ENCODE measurements around the gene MICAL3. TPM values are rescaled to one million over a fixed set of nuclear protein-coding genes. Genes with fewer than 3 reads are reported as not detected.

Gene MICAL3
- total and polyA plus RNA-seq, 9 of the 15 experiments (the other 6 are each of a cell fraction or from before 2014, with no cell fraction given): 0.53 to 32.1 (median 12.3) TPM

DNA sequence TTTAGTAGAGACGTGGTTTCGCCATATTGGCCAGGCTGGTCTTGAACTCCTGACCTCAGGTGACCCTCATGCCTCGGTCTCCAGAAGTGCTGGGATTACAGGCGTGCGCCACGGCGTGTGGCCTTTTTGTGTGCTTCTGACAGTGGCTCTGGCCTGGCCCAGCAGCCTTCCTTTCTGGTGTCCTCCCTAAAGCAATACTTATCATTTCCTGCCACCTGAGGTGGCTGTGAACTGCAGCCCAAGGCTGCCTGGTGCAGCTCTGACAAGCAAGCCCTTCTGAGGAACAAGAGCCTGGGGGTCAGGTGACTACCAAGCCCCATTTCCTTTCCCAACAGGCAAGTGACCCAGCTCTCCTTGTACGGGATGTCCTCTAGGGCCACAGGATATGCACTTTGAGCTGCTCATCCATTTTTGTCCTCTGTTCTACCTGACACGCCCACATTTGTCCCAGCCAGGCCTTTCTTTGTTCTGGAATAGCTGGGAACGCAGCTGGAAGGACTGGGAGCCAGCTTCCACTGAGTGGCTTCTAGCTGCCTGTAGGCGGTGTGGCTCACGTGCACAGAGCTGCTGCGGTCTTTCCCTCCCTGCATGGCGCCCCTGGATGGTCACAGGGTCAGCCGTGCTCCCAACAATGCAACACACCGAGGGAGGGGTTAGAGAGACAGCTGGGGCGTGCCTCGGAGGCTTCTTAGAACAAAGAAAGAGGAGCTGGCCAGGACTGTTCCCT is 237.8 kb downstream of the MICAL3 start (continued):
- peak; percentile 73 for TF ChIP-seq HCFC1 (IDR thresholded peaks at IDR 0.05; ENCODE audit: low read depth, low read length)
- TF ChIP-seq TARDBP (IDR thresholded peaks at IDR 0.05): no peak
- TF ChIP-seq MAFK (IDR thresholded peaks at IDR 0.05; ENCODE audit: low read length): no peak
- TF ChIP-seq, protein P1, sequence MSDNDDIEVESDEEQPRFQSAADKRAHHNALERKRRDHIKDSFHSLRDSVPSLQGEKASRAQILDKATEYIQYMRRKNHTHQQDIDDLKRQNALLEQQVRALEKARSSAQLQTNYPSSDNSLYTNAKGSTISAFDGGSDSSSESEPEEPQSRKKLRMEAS (CRISPR knock-in tag; IDR thresholded peaks at IDR 0.05): peak; percentile 82
- TF ChIP-seq NFIC (IDR thresholded peaks at IDR 0.05): peak; percentile 57
- 0 out of 2 replicates have a peak, but pooled peaks have one; percentile 11 for TF ChIP-seq ZNF212 (CRISPR knock-in tag; IDR thresholded peaks at IDR 0.05)
- no peak for TF ChIP-seq SRSF3 (IDR thresholded peaks at IDR 0.05; ENCODE audit: insufficient read depth, low read length)
- TF ChIP-seq, protein P2, sequence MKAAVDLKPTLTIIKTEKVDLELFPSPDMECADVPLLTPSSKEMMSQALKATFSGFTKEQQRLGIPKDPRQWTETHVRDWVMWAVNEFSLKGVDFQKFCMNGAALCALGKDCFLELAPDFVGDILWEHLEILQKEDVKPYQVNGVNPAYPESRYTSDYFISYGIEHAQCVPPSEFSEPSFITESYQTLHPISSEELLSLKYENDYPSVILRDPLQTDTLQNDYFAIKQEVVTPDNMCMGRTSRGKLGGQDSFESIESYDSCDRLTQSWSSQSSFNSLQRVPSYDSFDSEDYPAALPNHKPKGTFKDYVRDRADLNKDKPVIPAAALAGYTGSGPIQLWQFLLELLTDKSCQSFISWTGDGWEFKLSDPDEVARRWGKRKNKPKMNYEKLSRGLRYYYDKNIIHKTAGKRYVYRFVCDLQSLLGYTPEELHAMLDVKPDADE (conservative IDR thresholded peaks at IDR 0.05; ENCODE audit: control insufficient read depth, low read depth, low read length): peak; percentile 67; the same call in 1 of the 2 replicates
- TF ChIP-seq, protein P3, sequence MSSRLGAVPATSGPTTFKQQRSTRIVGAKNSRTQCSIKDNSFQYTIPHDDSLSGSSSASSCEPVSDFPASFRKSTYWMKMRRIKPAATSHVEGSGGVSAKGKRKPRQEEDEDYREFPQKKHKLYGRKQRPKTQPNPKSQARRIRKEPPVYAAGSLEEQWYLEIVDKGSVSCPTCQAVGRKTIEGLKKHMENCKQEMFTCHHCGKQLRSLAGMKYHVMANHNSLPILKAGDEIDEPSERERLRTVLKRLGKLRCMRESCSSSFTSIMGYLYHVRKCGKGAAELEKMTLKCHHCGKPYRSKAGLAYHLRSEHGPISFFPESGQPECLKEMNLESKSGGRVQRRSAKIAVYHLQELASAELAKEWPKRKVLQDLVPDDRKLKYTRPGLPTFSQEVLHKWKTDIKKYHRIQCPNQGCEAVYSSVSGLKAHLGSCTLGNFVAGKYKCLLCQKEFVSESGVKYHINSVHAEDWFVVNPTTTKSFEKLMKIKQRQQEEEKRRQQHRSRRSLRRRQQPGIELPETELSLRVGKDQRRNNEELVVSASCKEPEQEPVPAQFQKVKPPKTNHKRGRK (tag; IDR thresholded peaks at IDR 0.05): no peak
- TF ChIP-seq, protein P4, sequence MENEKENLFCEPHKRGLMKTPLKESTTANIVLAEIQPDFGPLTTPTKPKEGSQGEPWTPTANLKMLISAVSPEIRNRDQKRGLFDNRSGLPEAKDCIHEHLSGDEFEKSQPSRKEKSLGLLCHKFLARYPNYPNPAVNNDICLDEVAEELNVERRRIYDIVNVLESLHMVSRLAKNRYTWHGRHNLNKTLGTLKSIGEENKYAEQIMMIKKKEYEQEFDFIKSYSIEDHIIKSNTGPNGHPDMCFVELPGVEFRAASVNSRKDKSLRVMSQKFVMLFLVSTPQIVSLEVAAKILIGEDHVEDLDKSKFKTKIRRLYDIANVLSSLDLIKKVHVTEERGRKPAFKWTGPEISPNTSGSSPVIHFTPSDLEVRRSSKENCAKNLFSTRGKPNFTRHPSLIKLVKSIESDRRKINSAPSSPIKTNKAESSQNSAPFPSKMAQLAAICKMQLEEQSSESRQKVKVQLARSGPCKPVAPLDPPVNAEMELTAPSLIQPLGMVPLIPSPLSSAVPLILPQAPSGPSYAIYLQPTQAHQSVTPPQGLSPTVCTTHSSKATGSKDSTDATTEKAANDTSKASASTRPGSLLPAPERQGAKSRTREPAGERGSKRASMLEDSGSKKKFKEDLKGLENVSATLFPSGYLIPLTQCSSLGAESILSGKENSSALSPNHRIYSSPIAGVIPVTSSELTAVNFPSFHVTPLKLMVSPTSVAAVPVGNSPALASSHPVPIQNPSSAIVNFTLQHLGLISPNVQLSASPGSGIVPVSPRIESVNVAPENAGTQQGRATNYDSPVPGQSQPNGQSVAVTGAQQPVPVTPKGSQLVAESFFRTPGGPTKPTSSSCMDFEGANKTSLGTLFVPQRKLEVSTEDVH (IDR thresholded peaks at IDR 0.05; ENCODE audit: low read depth, partially characterized antibody): no peak
- TF ChIP-seq RHOXF2B (CRISPR knock-in tag; conservative IDR thresholded peaks at IDR 0.05): no peak
- no peak for TF ChIP-seq PYGO2 (tag; IDR thresholded peaks at IDR 0.05)
- no peak for TF ChIP-seq SRSF9 (IDR thresholded peaks at IDR 0.05; ENCODE audit: borderline replicate concordance, low read depth, low read length)
- TF ChIP-seq KHSRP (IDR thresholded peaks at IDR 0.05): no peak
- peak; percentile 91 for TF ChIP-seq L3MBTL2 (IDR thresholded peaks at IDR 0.05)
- TF ChIP-seq FOXK2 (conservative IDR thresholded peaks at IDR 0.05 in 1 of 2, IDR thresholded peaks at IDR 0.05 in 1 of 2; ENCODE audit: low read depth in 2 of 2): peak in 1 of 2 experiments; percentile 58; a peak in 2 of 4 replicates
- no peak for TF ChIP-seq ZNF766 (CRISPR knock-in tag; conservative IDR thresholded peaks at IDR 0.05)
- TF ChIP-seq, protein P5, sequence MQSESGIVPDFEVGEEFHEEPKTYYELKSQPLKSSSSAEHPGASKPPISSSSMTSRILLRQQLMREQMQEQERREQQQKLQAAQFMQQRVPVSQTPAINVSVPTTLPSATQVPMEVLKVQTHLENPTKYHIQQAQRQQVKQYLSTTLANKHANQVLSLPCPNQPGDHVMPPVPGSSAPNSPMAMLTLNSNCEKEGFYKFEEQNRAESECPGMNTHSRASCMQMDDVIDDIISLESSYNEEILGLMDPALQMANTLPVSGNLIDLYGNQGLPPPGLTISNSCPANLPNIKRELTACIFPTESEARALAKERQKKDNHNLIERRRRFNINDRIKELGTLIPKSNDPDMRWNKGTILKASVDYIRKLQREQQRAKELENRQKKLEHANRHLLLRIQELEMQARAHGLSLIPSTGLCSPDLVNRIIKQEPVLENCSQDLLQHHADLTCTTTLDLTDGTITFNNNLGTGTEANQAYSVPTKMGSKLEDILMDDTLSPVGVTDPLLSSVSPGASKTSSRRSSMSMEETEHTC (IDR thresholded peaks at IDR 0.05): peak; percentile 58; the same call in 1 of the 2 replicates
- TF ChIP-seq ZNF121 (CRISPR knock-in tag; conservative IDR thresholded peaks at IDR 0.05): peak; percentile 84
- no peak for TF ChIP-seq ETS2 (tag; IDR thresholded peaks at IDR 0.05; ENCODE audit: borderline replicate concordance, poor library complexity, severe bottlenecking)
- TF ChIP-seq FOXP1 (CRISPR knock-in tag; IDR thresholded peaks at IDR 0.05): peak; percentile 56; the same call in 1 of the 2 replicates
- no peak for TF ChIP-seq NEUROD1 (IDR thresholded peaks at IDR 0.05; ENCODE audit: borderline replicate concordance, low read depth, low read length, partially characterized antibody)

All from K562 (cell line).